GM19467 (cell line): ENCODE data around the gene NUAK2.

Experiments used
- ATAC-seq: cut with Tn5 transposase; IDR thresholded peaks from one replicate; pipeline ENCODE4 v1.9.1; 2021; ENCODE audit warnings: mild to moderate bottlenecking, moderate library complexity; ENCODE audit not compliant: unreplicated experiment

The NUAK2 gene

DNA sequence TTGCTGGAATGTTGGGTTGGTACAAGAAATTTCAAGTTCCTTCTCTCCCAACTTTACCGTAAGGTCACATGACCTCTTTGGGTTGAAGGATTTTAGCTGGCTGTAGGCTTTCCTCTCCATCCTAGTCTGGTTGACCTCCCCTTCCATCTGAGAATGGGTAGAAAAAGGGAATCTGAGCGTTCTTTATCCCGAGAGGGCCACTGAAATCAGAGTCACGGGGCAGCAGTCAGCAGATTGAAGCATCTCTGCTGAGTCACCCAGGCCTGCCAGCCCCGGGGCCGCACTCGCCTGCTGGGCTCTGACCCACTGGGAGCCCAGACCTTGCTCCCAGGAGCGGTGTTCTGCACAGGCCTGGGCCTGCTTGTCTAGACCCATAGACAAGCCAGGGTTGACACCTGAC is 62.8 kb downstream of the NUAK2 start:
- ATAC-seq = no peak

DNA sequence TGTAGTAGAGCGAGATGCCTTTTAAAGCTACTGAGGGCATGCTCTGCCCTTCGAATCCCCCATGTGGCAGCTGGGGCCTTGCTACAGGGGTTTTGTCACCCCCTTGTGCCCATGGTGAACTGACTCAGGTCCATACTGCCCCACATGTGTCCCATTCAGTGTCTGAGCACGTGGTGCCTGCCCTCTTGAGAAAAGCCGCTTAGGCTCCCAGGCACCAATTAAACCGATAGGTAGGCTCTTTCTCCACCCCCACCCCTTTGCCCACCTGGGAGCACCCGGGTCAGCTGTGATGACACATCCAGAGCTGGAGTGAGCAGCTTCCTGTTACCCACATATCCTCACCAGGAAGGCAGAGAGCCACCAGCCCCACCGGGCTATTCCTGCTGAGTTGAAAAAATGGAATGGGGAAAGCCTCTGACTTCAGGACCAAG is 63.3 kb downstream of the NUAK2 start:
- no peak for ATAC-seq

DNA sequence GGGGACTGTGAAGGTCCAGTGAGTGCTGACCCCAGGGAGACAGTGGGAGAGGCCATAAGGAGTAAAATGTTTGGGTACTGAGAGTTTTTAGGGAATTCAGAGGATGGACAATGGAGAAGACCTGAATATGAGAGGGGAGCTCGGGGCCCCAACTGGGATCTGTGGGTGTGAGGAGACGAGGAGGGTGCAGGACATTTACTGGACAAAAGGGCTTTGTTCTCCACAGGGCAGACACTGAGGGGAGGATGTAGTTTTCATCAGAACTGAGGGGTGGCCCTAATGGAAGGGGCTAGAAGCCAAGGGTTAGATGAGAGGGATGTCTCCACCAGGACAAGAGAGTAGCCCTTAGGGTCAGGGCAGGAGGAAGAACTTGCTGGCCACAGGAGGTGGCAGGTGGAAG is 63.8 kb downstream of the NUAK2 start:
- ATAC-seq = no peak

DNA sequence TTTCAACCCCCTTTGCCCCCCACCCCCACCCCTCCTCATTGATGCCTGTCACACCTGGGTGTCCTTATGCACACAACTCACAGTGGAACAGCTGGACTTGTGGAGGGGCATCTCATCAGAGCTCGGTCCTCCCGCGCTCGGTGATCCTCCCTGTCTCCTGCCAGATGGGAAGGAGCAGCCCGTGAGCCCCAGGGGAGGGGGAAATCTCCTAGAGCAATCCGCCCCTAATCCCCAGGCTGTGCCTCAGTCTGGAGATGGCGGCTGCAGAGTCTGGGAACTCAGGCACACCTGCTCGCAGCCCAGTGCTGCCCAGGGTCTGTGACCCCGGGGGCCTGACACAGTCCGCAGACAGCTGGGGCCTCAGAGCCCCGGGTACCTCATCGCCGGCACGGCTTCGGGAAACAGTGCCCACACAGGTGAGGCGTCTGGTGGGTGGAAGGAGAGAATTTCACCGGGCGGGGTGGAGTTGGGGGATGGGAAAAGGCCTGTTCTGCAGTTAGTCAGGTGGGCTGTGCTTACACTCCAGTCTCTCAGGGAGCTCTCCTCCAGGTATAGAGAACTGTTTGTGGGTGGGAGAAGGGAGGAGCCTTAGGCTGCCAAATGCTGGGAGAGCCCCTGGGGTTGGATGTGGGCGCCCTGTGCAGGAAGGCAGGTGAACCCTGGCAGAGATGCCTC is 64.5 kb downstream of the NUAK2 start:
- no peak for ATAC-seq

DNA sequence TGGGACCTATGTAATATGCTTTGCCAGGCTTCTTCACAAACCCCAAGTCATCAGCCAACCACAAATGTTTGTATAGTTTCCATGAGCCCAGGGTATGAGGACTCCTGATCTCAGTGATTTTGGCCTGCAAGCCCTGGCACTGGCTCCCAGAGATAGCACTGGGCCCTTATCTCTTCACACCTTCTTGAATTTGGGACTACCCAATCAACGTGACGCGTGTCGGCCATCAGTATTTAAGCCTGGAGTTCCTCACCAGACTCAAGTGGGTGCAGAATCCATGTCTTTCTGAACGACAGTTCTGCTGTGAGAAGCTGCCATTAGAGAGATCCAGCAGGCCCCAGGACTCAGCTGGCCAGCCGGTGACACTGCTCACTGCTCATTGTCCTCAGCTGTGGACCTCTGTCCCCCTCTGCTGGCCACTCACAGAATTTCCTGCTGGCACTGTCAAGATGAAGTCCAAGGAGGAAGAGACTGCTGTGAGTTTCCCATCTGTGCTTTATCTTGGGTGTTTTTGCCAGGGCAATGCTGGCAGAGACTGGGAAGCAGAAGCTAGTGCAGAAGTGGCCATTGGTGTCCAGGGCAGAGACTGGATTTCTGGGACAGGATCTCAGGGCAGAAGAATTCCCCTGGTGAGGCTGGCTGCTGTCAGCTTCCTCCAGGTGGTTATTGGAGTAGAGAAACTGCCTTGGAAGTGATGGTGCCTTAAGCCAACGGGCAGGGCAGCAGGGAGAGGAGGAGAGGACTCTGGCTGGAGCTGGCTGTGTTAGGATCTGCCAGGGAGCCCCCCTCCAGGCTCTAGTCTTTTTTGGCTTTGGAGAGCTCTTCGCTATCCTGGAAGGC is 65.4 kb downstream of the NUAK2 start:
- ATAC-seq = no peak
